H9 (cell line): ENCODE measurements around the gene LYRM1. TPM values are rescaled to one million over a fixed set of nuclear protein-coding genes. Genes with fewer than 3 reads are reported as not detected.
A peak's percentile ranks its signal among the peaks of the same experiment; 100 is the strongest.

Experiments used
- DNase-seq: peaks from one replicate; pipeline ENCODE4 v3.0.0-alpha.2; 2017
- H2AFZ ChIP-seq: one replicate; pipeline ENCODE4 v1.6.1; 2013; ENCODE audit warnings: mild to moderate bottlenecking, low read length, control low read depth, moderate library complexity
- H2AK5ac ChIP-seq: 2 replicates; pipeline ENCODE4 v1.6.1; 2013; ENCODE audit warnings: low read length, control low read depth, mixed read lengths; ENCODE audit not compliant: insufficient read length
- H2BK120ac ChIP-seq: one replicate; pipeline ENCODE4 v1.6.1; 2013; ENCODE audit warnings: low read depth, mild to moderate bottlenecking, low read length, control low read depth, inconsistent platforms; ENCODE audit not compliant: poor library complexity, severe bottlenecking
- H2BK12ac ChIP-seq: 2 replicates; pipeline ENCODE4 v1.6.1; 2013; ENCODE audit warnings: low read length, control low read depth, mixed read lengths, low read depth; ENCODE audit not compliant: insufficient read length
- H2BK15ac ChIP-seq: 2 replicates; pipeline ENCODE4 v1.6.1; 2013; ENCODE audit warnings: low read depth, low read length, control low read depth
- H2BK20ac ChIP-seq: one replicate; pipeline ENCODE4 v1.6.1; 2013; ENCODE audit warnings: low read depth, mild to moderate bottlenecking, low read length, control low read depth, inconsistent platforms; ENCODE audit not compliant: poor library complexity, severe bottlenecking
- H2BK5ac ChIP-seq: 2 replicates; pipeline ENCODE4 v1.6.1; 2013; ENCODE audit warnings: low read length, control low read depth, mixed read lengths; ENCODE audit not compliant: insufficient read length
- H3K14ac ChIP-seq: 2 replicates; pipeline ENCODE4 v1.6.1; 2013; ENCODE audit warnings: low read length, control low read depth; ENCODE audit not compliant: insufficient read depth
- H3K18ac ChIP-seq: 2 replicates; pipeline ENCODE4 v1.6.1; 2013; ENCODE audit warnings: low read depth, mild to moderate bottlenecking, mixed read lengths, low read length, control low read depth; ENCODE audit not compliant: insufficient read length
- H3K23ac ChIP-seq: 2 replicates; pipeline ENCODE4 v1.6.1; 2013; ENCODE audit warnings: low read length, control low read depth, mixed read lengths, low read depth; ENCODE audit not compliant: insufficient read length
- H3K23me2 ChIP-seq: 2 replicates; pipeline ENCODE4 v1.6.1; 2013; ENCODE audit warnings: low read depth, mild to moderate bottlenecking, mixed read lengths, low read length, control low read depth; ENCODE audit not compliant: insufficient read length, poor library complexity, severe bottlenecking
- H3K27ac ChIP-seq: 2 replicates; pipeline ENCODE4 v1.5.1; 2013; ENCODE audit warnings: low read length, control low read depth, mixed read lengths, low read depth; ENCODE audit not compliant: insufficient read length
- H3K27me3 ChIP-seq: 2 replicates; pipeline ENCODE4 v1.6.1; 2013; ENCODE audit warnings: low read length, control low read depth, inconsistent platforms; ENCODE audit not compliant: insufficient read depth
- H3K4ac ChIP-seq: 2 replicates; pipeline ENCODE4 v1.6.1; 2013; ENCODE audit warnings: low read depth, mild to moderate bottlenecking, control low read depth, inconsistent platforms, low read length, moderate library complexity
- H3K4me1 ChIP-seq: 2 replicates; pipeline ENCODE4 v1.6.1; 2013; ENCODE audit warnings: low read length, control low read depth, inconsistent platforms; ENCODE audit not compliant: insufficient read depth
- H3K4me2 ChIP-seq: 2 replicates; pipeline ENCODE4 v1.6.1; 2013; ENCODE audit warnings: low read length, control low read depth, mixed read lengths; ENCODE audit not compliant: insufficient read length, insufficient read depth
- H3K56ac ChIP-seq: 2 replicates; pipeline ENCODE4 v1.6.1; 2013; ENCODE audit warnings: low read depth, mild to moderate bottlenecking, mixed read lengths, low read length, control low read depth; ENCODE audit not compliant: insufficient read length
- H3K79me1 ChIP-seq: 2 replicates; pipeline ENCODE4 v1.6.1; 2013; ENCODE audit warnings: low read depth, mild to moderate bottlenecking, moderate library complexity, low read length, control low read depth, inconsistent platforms; ENCODE audit not compliant: insufficient read depth, poor library complexity, severe bottlenecking
- H3K79me2 ChIP-seq: 2 replicates; pipeline ENCODE4 v1.6.1; 2013; ENCODE audit warnings: low read length, control low read depth, inconsistent platforms; ENCODE audit not compliant: insufficient read depth
- H3K9ac ChIP-seq: 2 replicates; pipeline ENCODE4 v1.6.1; 2013; ENCODE audit warnings: low read length, control low read depth, mixed read lengths; ENCODE audit not compliant: insufficient read length; ENCODE audit errors: extremely low read depth
- H3K9me3 ChIP-seq: one replicate; pipeline ENCODE4 v1.6.1; 2013; ENCODE audit warnings: low read depth, low read length, inconsistent platforms; ENCODE audit not compliant: control insufficient read depth
- H3T11ph ChIP-seq: one replicate; pipeline ENCODE4 v1.6.1; 2013; ENCODE audit warnings: mild to moderate bottlenecking, low read length, control low read depth, inconsistent platforms
- H4K20me1 ChIP-seq: one replicate; pipeline ENCODE4 v1.6.1; 2013; ENCODE audit not compliant: control insufficient read depth, insufficient read length, insufficient read depth
- H4K5ac ChIP-seq: 2 replicates; pipeline ENCODE4 v1.6.1; 2013; ENCODE audit warnings: low read depth, mild to moderate bottlenecking, mixed read lengths, low read length, control low read depth; ENCODE audit not compliant: insufficient read length
- H4K8ac ChIP-seq: replicated peaks from 2 replicates; pipeline ENCODE4 v1.6.1; 2013; ENCODE audit warnings: low read length, control low read depth, mixed read lengths, low read depth; ENCODE audit not compliant: insufficient read length
- H4K91ac ChIP-seq: 2 replicates; pipeline ENCODE4 v1.6.1; 2013; ENCODE audit warnings: low read depth, mild to moderate bottlenecking, moderate library complexity, mixed read lengths, low read length, control low read depth; ENCODE audit not compliant: insufficient read length
- H3K27ac Mint-ChIP-seq, 3 experiments: 2 replicates in 2 of 3; 3 replicates in 1 of 3; pipeline ENCODE4 v1.8.0; 2020 to 2021; ENCODE audit warnings: mixed read lengths in 3 of 3, mild to moderate bottlenecking in 1 of 3, moderate library complexity in 1 of 3
- H3K27me3 Mint-ChIP-seq: 2 replicates; pipeline ENCODE4 v1.8.0; 2021; ENCODE audit warnings: low read depth, mild to moderate bottlenecking, moderate library complexity, mixed read lengths
- H3K36me3 Mint-ChIP-seq, 3 experiments: 2 replicates in 2 of 3; 3 replicates in 1 of 3; pipeline ENCODE4 v1.8.0; 2020 to 2021; ENCODE audit warnings: low read depth in 3 of 3, mixed read lengths in 3 of 3; ENCODE audit not compliant: insufficient read depth in 1 of 3
- H3K4me1 Mint-ChIP-seq, 2 experiments: 2 replicates each; pipeline ENCODE4 v1.8.0; 2020; ENCODE audit warnings: mixed read lengths in 2 of 2
- H3K4me3 Mint-ChIP-seq, 2 experiments: 2 replicates in 1 of 2; 3 replicates in 1 of 2; pipeline ENCODE4 v1.8.0; 2020 to 2021; ENCODE audit warnings: mild to moderate bottlenecking in 2 of 2, mixed read lengths in 2 of 2, moderate library complexity in 1 of 2
- H3K9me3 Mint-ChIP-seq, 2 experiments: 2 replicates in 1 of 2; 3 replicates in 1 of 2; pipeline ENCODE4 v1.8.0; 2020; ENCODE audit warnings: mild to moderate bottlenecking in 2 of 2, mixed read lengths in 2 of 2, moderate library complexity in 1 of 2
- CTCF ChIP-seq: fragments of 200-600 bp; sonication (generic); conservative IDR thresholded peaks from 3 replicates; pipeline ENCODE4 v1.8.0; 2021; ENCODE audit warnings: antibody characterized with exemption, mild to moderate bottlenecking
- WGBS: extraction: QIAGEN DNeasy Blood & Tissue Kit; methylation state at CpG from one replicate; pipeline ENCODE4 v1.1.7; 2013; ENCODE audit warnings: missing lambda C conversion rate, low lambda C conversion rate, mixed read lengths; ENCODE audit not compliant: insufficient read length; ENCODE audit errors: extremely low coverage; 5-methylcytosine and 5-hydroxymethylcytosine counted together
- total RNA-seq: library from RNA; stranded (reverse); gene quantifications from 2 replicates; pipeline ENCODE4 v1.2.1, GENCODE V29; 2021

Gene LYRM1
- total RNA-seq, 1 experiment from 2014 or later, result 9.6 TPM

- Histone ChIP-seq H3K79me1 (peaks cover 6% of the 10 kb centered on the region), H3K27ac (peak overlapping the region; percentile 68), H3K56ac (no peak overlapping the region), H3K23me2 (no peaks in the 10 kb centered on the region), H3K4ac (no peak overlapping the region), H3K14ac (peak overlapping the region; percentile 83; the same call in 1 of the 2 replicates), H2AK5ac (no peak overlapping the region), H3K27me3 (no peaks in the 10 kb centered on the region), H4K5ac (no peak overlapping the region), H4K20me1 (no peaks in the 10 kb centered on the region), H3K9ac (no peak overlapping the region), H3K79me2 (peaks cover 8% of the 10 kb centered on the region; the same call in 1 of the 2 replicates), H2AFZ (no peak overlapping the region), H3K23ac (no peak overlapping the region), H4K91ac (no peak overlapping the region), H3K18ac (no peak overlapping the region), H3K4me2 (peak overlapping the region; percentile 23), H3K9me3 (no peaks in the 10 kb centered on the region), H2BK120ac (no peak overlapping the region), H2BK15ac (peak overlapping the region; percentile 31; the same call in 1 of the 2 replicates), H3K4me1 (peaks cover 4% of the 10 kb centered on the region; the same call in 1 of the 2 replicates), H4K8ac (no peak overlapping the region), H2BK5ac (no peak overlapping the region), H3T11ph (no peak overlapping the region), H2BK20ac (no peak overlapping the region), H2BK12ac (no peak overlapping the region)
- no CpG with 5 or more reads among the region's 4 CpGs for WGBS
- TF ChIP-seq CTCF, result no peak
- DNase-seq, result no peak
- Mint-ChIP-seq H3K36me3 (peaks cover 10 to 21% (median 11%) of the 10 kb centered on the region in 3 experiments; a peak in 6 of 7 replicates), H3K4me1 (peaks cover 19 to 23% of the 10 kb centered on the region in 2 experiments), H3K9me3 (no peaks in the 10 kb centered on the region), H3K27me3 (no peaks in the 10 kb centered on the region), H3K27ac (peak overlapping the region; percentile 94 to 97 (median 95)), H3K4me3 (peak overlapping the region in 1 of 2 experiments; percentile 41; a peak in 1 of 5 replicates)
Measured at GRCh38 chr16:20889625-20890275, 10.8 kb upstream of the LYRM1 start.
